GM13976 (cell line): ENCODE results near the gene NETO1.
A peak's percentile ranks its signal among the peaks of the same experiment; 100 is the strongest.

ENCODE experiments used
- DNase-seq: peaks from one replicate; pipeline ENCODE4 v3.0.0; 2012; ENCODE audit warnings: low spot score
- in situ Hi-C: fragments of 300-500 bp; cut with MboI; formaldehyde crosslinking; loops from one replicate; pipeline ENCODE4 v1.12.0; 2022; ENCODE audit warnings: low sequenced_read_pairs, mixed read lengths, inconsistent platforms; ENCODE audit not compliant: unreplicated experiment
- TF ChIP-seq, protein P1 (sequence below): IDR thresholded peaks from 2 replicates; pipeline ENCODE4 v1.5.1; 2012; ENCODE audit warnings: borderline replicate concordance, mild to moderate bottlenecking; ENCODE audit not compliant: insufficient read depth; ENCODE audit errors: extremely low read depth, missing control alignments, control extremely low read depth

The NETO1 gene, protein sequence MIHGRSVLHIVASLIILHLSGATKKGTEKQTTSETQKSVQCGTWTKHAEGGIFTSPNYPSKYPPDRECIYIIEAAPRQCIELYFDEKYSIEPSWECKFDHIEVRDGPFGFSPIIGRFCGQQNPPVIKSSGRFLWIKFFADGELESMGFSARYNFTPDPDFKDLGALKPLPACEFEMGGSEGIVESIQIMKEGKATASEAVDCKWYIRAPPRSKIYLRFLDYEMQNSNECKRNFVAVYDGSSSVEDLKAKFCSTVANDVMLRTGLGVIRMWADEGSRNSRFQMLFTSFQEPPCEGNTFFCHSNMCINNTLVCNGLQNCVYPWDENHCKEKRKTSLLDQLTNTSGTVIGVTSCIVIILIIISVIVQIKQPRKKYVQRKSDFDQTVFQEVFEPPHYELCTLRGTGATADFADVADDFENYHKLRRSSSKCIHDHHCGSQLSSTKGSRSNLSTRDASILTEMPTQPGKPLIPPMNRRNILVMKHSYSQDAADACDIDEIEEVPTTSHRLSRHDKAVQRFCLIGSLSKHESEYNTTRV

DNA sequence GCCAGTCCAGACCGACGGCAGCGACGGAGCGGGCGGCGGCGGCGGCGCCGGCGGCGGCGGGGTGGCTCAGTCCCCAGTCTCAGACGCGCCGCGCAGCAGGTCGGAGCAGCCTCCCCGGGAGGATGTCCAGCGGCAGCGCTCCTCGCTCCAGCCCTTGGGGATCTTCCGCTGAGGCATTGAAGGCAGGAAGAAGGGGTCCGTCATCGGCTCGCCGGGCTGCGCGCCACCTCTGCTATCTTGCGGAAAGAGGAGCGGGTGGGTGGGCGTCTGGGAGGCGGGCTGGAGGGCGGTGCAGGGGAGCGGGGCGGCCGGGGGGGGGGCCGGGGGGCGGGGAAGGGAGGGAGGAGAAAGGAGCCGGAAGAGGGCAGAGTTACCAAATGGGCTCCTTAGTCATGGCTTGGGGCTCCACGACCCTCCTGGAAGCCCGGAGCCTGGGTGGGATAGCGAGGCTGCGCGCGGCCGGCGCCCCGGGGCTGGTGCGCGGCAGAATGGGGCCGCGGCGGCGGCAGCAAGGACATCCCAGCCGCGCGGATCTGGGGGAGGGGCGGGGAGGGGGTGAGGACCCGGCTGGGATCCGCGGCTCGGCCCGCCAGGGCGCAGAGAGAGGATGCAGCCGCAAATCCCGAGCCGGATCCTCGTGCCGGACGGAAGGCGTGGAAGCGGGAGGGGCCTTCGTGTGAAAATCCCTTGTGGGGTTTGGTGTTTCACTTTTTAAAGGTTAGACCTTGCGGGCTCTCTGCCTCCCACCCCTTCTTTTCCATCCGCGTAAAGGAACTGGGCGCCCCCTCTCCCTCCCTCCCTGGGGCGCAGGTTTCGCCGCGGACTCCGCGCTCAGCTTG lies at the start of gene NETO1:
TSS of gene NETO1 (minus strand) at position 242 of the 839 bp plus-strand sequence. CDS start 696 bp downstream, outside the sequence.
- DNase-seq = peak; percentile 49
- TF ChIP-seq, protein P1, sequence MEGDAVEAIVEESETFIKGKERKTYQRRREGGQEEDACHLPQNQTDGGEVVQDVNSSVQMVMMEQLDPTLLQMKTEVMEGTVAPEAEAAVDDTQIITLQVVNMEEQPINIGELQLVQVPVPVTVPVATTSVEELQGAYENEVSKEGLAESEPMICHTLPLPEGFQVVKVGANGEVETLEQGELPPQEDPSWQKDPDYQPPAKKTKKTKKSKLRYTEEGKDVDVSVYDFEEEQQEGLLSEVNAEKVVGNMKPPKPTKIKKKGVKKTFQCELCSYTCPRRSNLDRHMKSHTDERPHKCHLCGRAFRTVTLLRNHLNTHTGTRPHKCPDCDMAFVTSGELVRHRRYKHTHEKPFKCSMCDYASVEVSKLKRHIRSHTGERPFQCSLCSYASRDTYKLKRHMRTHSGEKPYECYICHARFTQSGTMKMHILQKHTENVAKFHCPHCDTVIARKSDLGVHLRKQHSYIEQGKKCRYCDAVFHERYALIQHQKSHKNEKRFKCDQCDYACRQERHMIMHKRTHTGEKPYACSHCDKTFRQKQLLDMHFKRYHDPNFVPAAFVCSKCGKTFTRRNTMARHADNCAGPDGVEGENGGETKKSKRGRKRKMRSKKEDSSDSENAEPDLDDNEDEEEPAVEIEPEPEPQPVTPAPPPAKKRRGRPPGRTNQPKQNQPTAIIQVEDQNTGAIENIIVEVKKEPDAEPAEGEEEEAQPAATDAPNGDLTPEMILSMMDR = no peak
- in situ Hi-C loops = no loop called here

- TF ChIP-seq, protein P1 = no peak
- in situ Hi-C loops = no loop called here
- no peak for DNase-seq
Measured at GRCh38 chr18:72910045-72910444, 42.3 kb upstream of the NETO1 start.

DNA sequence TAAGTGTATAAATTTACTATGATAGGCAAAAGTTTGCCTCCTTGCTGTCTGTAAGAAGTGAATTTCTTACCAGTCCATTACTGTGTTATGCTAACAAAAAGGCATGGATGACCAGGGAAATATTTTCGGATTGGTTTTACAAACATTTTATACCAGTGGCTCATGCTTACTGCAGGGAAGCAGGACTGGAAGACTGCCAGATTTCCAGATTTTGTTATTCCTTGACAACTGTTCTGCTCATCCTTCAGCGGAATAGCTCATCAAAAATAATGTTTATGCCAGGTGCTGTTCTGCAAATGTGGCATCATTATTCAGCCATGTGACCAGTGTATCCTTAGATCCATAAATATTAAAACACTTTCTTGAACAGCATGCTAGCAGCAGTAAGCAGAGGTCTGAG lies 40.4 kb upstream of the NETO1 start:
- in situ Hi-C loops = no loop called here
- TF ChIP-seq, protein P1 = no peak

DNA sequence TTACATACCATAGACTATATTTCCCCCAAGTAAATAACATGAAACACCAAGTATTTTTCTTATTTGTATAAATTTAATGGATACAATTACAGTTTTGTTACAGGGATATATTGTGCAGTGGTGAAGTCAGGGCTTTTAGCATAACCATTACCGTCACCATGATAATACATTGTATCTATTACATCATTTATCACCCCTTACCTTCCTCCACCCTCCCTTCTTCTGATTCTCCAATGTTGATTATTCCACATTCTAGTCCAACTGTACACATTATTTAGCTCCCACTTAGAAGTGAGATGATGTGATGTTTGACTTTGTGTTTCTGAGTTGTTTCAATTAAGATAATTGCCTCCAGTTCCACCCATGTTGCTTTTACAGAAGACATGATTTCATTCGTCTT lies 35.2 kb upstream of the NETO1 start:
- TF ChIP-seq, protein P1 = no peak
- DNase-seq = no peak
- in situ Hi-C loops = no loop called here

More for the DNA sequence above, 40.4 kb upstream of the NETO1 start:
- no peak for DNase-seq

GRCh38 chr18:72899338-72899737 lies 31.6 kb upstream of the NETO1 start:
- TF ChIP-seq, protein P1 = no peak
- DNase-seq = no peak
- in situ Hi-C loops = no loop called here

DNA sequence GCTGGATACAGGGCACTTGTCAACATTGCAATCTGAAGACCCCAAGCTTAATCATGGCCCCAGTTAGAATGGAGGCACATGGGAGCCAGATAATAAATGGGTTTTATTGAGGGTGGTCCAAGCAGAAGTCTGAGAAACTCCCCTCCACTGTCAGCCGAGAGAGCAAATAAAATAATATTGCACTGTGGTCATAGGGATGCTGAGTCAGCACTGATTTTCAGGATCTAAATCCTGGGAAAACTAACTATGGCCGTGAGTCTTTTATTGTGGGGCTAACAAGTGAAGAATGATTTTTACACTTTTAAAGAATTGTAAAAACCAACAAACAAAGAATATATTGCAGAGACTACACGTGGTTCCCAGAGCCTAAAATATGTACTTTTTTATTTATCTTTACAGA lies 31.1 kb upstream of the NETO1 start:
- in situ Hi-C loops = no loop called here
- TF ChIP-seq, protein P1 = no peak
- DNase-seq = no peak
